GM12878 (cell line): ENCODE measurements around the gene ARFRP1. TPM values are rescaled to one million over a fixed set of nuclear protein-coding genes. Genes with fewer than 3 reads are reported as not detected.

Experiments used
- ATAC-seq: fragments of 200-7000 bp; cut with Tn5 transposase; 3 replicates; pipeline ENCODE4 v1.9.1; 2020; ENCODE audit warnings: mild to moderate bottlenecking, moderate library complexity
- BruUV-seq: library from RNA; stranded (reverse); fragments of 400-500 nt; replicated peaks from 2 replicates; lab custom pipeline; 2021; lab: Mats Ljungman, UMichigan
- CTCF ChIA-PET: fragments of 300-600 bp; sonication (Branson Sonifier 250); formaldehyde crosslinking; extraction: SDS; loops from one replicate; lab custom pipeline; 2021; ENCODE audit warnings: inconsistent platforms; lab: Yijun Ruan, JAX
- POLR2A ChIA-PET: fragments of 350-600 bp; formaldehyde crosslinking; extraction: SDS; loops from one replicate; lab custom pipeline; 2021; ENCODE audit warnings: inconsistent platforms; lab: Charles Lee
- RAD21 ChIA-PET: fragments of 300-600 bp; sonication (Branson Sonifier 250); formaldehyde crosslinking; loops from one replicate; lab custom pipeline; 2023; ENCODE audit warnings: antibody characterized with exemption; ENCODE audit not compliant: unreplicated experiment; lab: Charles Lee
- SMC1A ChIA-PET: fragments of 300-600 bp; sonication (Branson Sonifier 250); formaldehyde crosslinking; loops from one replicate; lab custom pipeline; 2023; ENCODE audit not compliant: unreplicated experiment, uncharacterized antibody; lab: Charles Lee
- DNase-seq: peaks from one replicate; pipeline ENCODE4 v3.0.0-alpha.2; 2011; ENCODE audit warnings: low read depth, low spot score
- FAIRE-seq: peaks from 3 replicates; lab custom pipeline; 2011; peaks lifted over from hg19 to GRCh38; lab: Jason Lieb, UNC
- H2AFZ ChIP-seq: 2 replicates; pipeline ENCODE4 v1.6.0; 2011; ENCODE audit warnings: low read depth, low read length, control low read depth; ENCODE audit not compliant: control insufficient read depth
- H3K27ac ChIP-seq: 2 replicates; pipeline ENCODE4 v1.5.1; 2011; ENCODE audit warnings: control low read depth; ENCODE audit not compliant: control insufficient read depth, insufficient read depth
- H3K27me3 ChIP-seq, 2 experiments: replicated peaks in 1 of 2; 2 replicates each; pipeline versions ENCODE4 v1.6.0 to v1.6.1; 2011; ENCODE audit warnings: low read length in 1 of 2; ENCODE audit not compliant: control insufficient read depth in 2 of 2, insufficient read depth in 2 of 2
- H3K36me3 ChIP-seq, 2 experiments: 2 replicates each; pipeline ENCODE4 v1.5.1; 2011; ENCODE audit warnings: low read length in 1 of 2; ENCODE audit not compliant: control insufficient read depth in 2 of 2, insufficient read depth in 2 of 2
- H3K4me1 ChIP-seq: 2 replicates; pipeline ENCODE4 v1.6.1; 2011; ENCODE audit warnings: mild to moderate bottlenecking, low read length, moderate library complexity, mixed read lengths; ENCODE audit not compliant: control insufficient read depth, insufficient read depth
- H3K4me2 ChIP-seq: 2 replicates; pipeline ENCODE4 v1.6.0; 2011; ENCODE audit warnings: control low read depth; ENCODE audit not compliant: control insufficient read depth, insufficient read depth
- H3K4me3 ChIP-seq: fragments of 200-600 bp; sonication (generic); 2 replicates; pipeline ENCODE4 v1.5.1; 2016
- H3K79me2 ChIP-seq: 2 replicates; pipeline ENCODE4 v1.6.0; 2011; ENCODE audit warnings: low read length; ENCODE audit not compliant: control insufficient read depth, insufficient read depth
- H3K9ac ChIP-seq: 2 replicates; pipeline ENCODE4 v1.8.0; 2011; ENCODE audit warnings: low read length, control low read depth, mixed read lengths; ENCODE audit not compliant: control insufficient read depth, insufficient read depth
- H3K9me3 ChIP-seq: replicated peaks from 3 replicates; pipeline ENCODE4 v1.5.1; 2011; ENCODE audit warnings: mild to moderate bottlenecking, low read length; ENCODE audit not compliant: control insufficient read depth, insufficient read depth
- H4K20me1 ChIP-seq: 2 replicates; pipeline ENCODE4 v1.6.0; 2011; ENCODE audit not compliant: control insufficient read depth, insufficient read depth
- CEBPB ChIP-seq, 2 experiments: fragments of 150-350 bp in 1 of 2; IDR thresholded peaks; 2 replicates each; pipeline ENCODE4 v1.6.1; 2012 to 2014; ENCODE audit warnings: low read depth in 2 of 2, low read length in 2 of 2, borderline replicate concordance in 1 of 2, inconsistent platforms in 1 of 2
- HDAC2 ChIP-seq: fragments of 200-600 bp; sonication (generic); IDR thresholded peaks from 2 replicates; pipeline ENCODE4 v1.6.1; 2017
- NFXL1 ChIP-seq: fragments of 450-650 bp; IDR thresholded peaks from 2 replicates; pipeline ENCODE4 v1.6.1; 2017; ENCODE audit warnings: antibody characterized with exemption, mild to moderate bottlenecking, borderline replicate concordance
- NKRF ChIP-seq: fragments of 450-650 bp; conservative IDR thresholded peaks from 2 replicates; pipeline ENCODE4 v1.6.1; 2017; ENCODE audit warnings: mild to moderate bottlenecking, moderate library complexity
- SMARCA5 ChIP-seq: fragments of 450-650 bp; IDR thresholded peaks from 2 replicates; pipeline ENCODE4 v1.6.1; 2017; ENCODE audit warnings: mild to moderate bottlenecking
- ZBTB40 ChIP-seq: fragments of 450-650 bp; IDR thresholded peaks from 2 replicates; pipeline ENCODE4 v1.6.1; 2016; ENCODE audit warnings: mild to moderate bottlenecking, moderate library complexity, borderline replicate concordance
- WGBS: methylation state at CpG from one replicate; pipeline ENCODE4 v1.1.6; 2016; ENCODE audit warnings: low lambda C conversion rate; ENCODE audit not compliant: insufficient replicate concordance, insufficient coverage; ENCODE audit errors: missing lambda C conversion rate; 5-methylcytosine and 5-hydroxymethylcytosine counted together
- in situ Hi-C: fragments of 300-500 bp; cut with MboI; formaldehyde crosslinking; loops from 9 replicates; pipeline ENCODE4 v1.14.3; 2018; ENCODE audit warnings: mixed read lengths
- intact Hi-C: fragments of 100-400 bp; cut with micrococcal nuclease; formaldehyde crosslinking; loops from one replicate; pipeline ENCODE4 v1.14.2; 2022; ENCODE audit not compliant: unreplicated experiment
- polyA plus RNA-seq, 11 experiments: library from polyadenylated mRNA; depleted of rRNA in 4 of 11; unstranded in 6 of 11; stranded (reverse) in 5 of 11; fragments of >200 nt; fragmentation: Nextera tagmentation in 4 of 11; fragmentation: Illumina TruSeq in 1 of 11; extraction: Ambion mirVana in 4 of 11; extraction: Trizol in 1 of 11; gene quantifications; 1 replicate in 1 of 11; 2 replicates in 10 of 11; pipeline versions ENCODE4 v1.2.1 to v1.2.3, GENCODE V29; 2011 to 2016; ENCODE audit warnings: inconsistent platforms in 2 of 11, missing spikeins in 2 of 11, low read depth in 1 of 11
- total RNA-seq, 4 experiments: library from RNA; depleted of rRNA in 3 of 4; stranded (reverse); fragments of >200 nt in 3 of 4; fragmentation: Illumina TruSeq in 1 of 4; extraction: Trizol in 1 of 4; gene quantifications; 2 replicates each; pipeline versions ENCODE4 v1.2.1 to v1.2.3, GENCODE V29; 2013 to 2021

ARFRP1 gene
- total and polyA plus RNA-seq, 10 of the 15 experiments (the other 5 are each of a cell fraction or from before 2014, with no cell fraction given) = 0.37 to 71.7 (median 34.6) TPM

DNA sequence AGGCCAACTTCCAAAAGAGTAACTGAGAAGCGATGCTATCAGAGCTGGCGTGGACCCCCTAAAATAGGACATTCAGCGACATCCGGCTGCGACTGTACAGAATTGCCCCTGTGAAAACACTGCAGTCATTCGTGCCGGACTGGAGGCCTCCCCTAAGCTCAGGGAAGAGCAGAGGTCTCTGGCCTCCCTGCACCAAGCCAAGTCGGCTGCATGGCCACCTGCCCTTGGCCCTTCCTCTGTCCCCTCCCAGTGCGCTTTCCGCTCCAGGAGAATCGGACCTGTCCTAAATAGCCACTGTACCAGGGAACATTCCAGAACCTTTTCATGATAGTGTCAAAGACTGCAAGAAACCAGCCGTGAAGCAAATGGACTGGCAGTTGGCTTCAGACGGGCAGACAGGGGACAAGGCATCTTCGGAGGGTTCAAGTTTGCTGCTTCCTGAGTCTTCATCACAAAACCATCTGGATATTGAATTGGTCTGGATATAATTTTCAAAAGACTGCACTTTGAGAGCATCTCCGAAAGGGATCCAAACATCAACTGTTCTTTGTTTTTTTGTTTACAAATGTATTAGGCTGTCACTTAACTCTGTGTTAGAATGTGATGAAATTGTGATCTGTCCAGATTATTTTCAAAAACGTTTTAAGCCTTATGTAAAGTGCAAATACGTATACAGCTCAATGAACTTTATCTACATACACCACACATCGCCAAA is 48.3 kb upstream of the ARFRP1 start:
- CTCF ChIA-PET = interaction anchor here (0.6 to 0.9 kb wide), 2 partner anchors 30 to 82 kb away, joined by 3 to 4 read pairs; no protein-coding TSS in a partner anchor
- no peak for FAIRE-seq
- H2AFZ ChIP-seq = no peak overlapping the region

More for the DNA sequence above, 48.3 kb upstream of the ARFRP1 start:
- Histone ChIP-seq H3K9me3 (no peaks in the 10 kb centered on the region), H3K9ac (no peak overlapping the region), H3K79me2 (no peaks in the 10 kb centered on the region), H3K4me1 (no peaks in the 10 kb centered on the region), H3K4me2 (no peak overlapping the region), H3K27ac (no peak overlapping the region), H3K36me3 (no peaks in the 10 kb centered on the region), H3K27me3 (peaks cover 0 to 2% of the 10 kb centered on the region in 2 experiments; a peak in 1 of 4 replicates), H4K20me1 (no peaks in the 10 kb centered on the region), H3K4me3 (no peak overlapping the region)
- 58% methylated on average over 18 of the region's 18 CpGs for WGBS
- SMC1A ChIA-PET = no interaction called here
- in situ Hi-C loops = no loop called here
- BruUV-seq = no TSS peak
- no peak for DNase-seq
- intact Hi-C loops = no loop called here
- no peak for ATAC-seq
- POLR2A ChIA-PET = no interaction called here
- no peak for TF ChIP-seq NFXL1
- TF ChIP-seq CEBPB (IDR thresholded peaks at IDR 0.05; ENCODE audit: borderline replicate concordance in 1 of 2, low read depth in 2 of 2, low read length in 2 of 2) = no peak
- TF ChIP-seq ZBTB40 = no peak
- no peak for TF ChIP-seq HDAC2
- no peak for TF ChIP-seq NKRF
- no peak for TF ChIP-seq SMARCA5
- RAD21 ChIA-PET = no interaction called here
